A172 (cell line): ENCODE measurements around the gene SPATA31D1. TPM values are rescaled to one million over a fixed set of nuclear protein-coding genes. Genes with fewer than 3 reads are reported as not detected.

Experiments
- DNase-seq: peaks from one replicate; pipeline ENCODE4 v3.0.0-alpha.2; 2015; ENCODE audit warnings: low spot score
- total RNA-seq: library from RNA; depleted of rRNA; stranded (reverse); fragments of >200 nt; shearing (Covaris generic); gene quantifications from 2 replicates; pipeline ENCODE4 v1.2.3, GENCODE V29; 2014; rRNA removed

Gene SPATA31D1
- total RNA-seq, 1 experiment from 2014 or later, result not detected

- DNase-seq, result no peak
Measured at GRCh38 chr9:82022121-82022520, 33.5 kb downstream of the SPATA31D1 start.

- DNase-seq, result no peak
Measured at GRCh38 chr9:82024908-82025307, 36.3 kb downstream of the SPATA31D1 start.

GRCh38 chr9:82031538-82032280, 43.1 kb downstream of the SPATA31D1 start:
- peak; percentile 69 for DNase-seq

- DNase-seq, result no peak
Measured at GRCh38 chr9:82034956-82035731, 46.6 kb downstream of the SPATA31D1 start.

GRCh38 chr9:82036086-82036485, 47.5 kb downstream of the SPATA31D1 start:
- DNase-seq, result no peak

- no peak for DNase-seq
Measured at GRCh38 chr9:82037126-82037525, 48.6 kb downstream of the SPATA31D1 start.

GRCh38 chr9:82038897-82039296, 50.3 kb downstream of the SPATA31D1 start:
- no peak for DNase-seq

Other genes with a start within 250 kb of the SPATA31D1 start
- not detected in 2 replicates for gene SPATA31D4, start 60.3 kb upstream of the SPATA31D1 start, total RNA-seq
- gene SPATA31D3, start 45.3 kb upstream of the SPATA31D1 start, total RNA-seq, result not detected in 2 replicates